HL-60 (cell line): ENCODE results near the gene GCM1.

Experiments
- POLR2AphosphoS5 ChIP-seq: IDR thresholded peaks from 2 replicates; pipeline ENCODE4 v1.6.1; 2012; ENCODE audit warnings: low read depth
- TF ChIP-seq, protein P1 (sequence below): IDR thresholded peaks from one replicate; pipeline ENCODE4 v1.5.1; 2011; ENCODE audit warnings: low read length, control low read depth, inconsistent platforms; ENCODE audit not compliant: insufficient read depth

DNA sequence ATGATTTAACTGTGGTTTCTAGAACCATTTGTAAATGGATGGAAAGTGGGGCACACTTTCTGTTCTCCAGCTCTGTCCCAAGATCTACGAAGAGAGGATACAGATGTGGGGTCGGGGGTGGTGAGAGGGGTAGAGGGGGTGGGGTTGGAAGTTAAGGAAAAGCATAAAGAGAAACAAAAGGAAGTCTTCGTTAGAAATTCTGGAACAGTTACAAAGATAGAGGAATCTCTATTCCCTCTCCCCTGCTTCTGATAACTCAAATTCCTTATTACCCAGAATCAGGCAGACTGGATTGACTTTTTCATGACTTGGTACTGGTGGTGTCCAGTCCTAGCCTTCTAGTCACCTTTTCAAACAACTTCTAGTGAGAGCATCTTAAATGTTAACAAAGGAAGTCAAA, 4.9 kb downstream of the GCM1 start:
- TF ChIP-seq, protein P1, sequence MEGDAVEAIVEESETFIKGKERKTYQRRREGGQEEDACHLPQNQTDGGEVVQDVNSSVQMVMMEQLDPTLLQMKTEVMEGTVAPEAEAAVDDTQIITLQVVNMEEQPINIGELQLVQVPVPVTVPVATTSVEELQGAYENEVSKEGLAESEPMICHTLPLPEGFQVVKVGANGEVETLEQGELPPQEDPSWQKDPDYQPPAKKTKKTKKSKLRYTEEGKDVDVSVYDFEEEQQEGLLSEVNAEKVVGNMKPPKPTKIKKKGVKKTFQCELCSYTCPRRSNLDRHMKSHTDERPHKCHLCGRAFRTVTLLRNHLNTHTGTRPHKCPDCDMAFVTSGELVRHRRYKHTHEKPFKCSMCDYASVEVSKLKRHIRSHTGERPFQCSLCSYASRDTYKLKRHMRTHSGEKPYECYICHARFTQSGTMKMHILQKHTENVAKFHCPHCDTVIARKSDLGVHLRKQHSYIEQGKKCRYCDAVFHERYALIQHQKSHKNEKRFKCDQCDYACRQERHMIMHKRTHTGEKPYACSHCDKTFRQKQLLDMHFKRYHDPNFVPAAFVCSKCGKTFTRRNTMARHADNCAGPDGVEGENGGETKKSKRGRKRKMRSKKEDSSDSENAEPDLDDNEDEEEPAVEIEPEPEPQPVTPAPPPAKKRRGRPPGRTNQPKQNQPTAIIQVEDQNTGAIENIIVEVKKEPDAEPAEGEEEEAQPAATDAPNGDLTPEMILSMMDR, result no peak
- TF ChIP-seq POLR2AphosphoS5, result no peak
